Common myeloid progenitor, CD34-positive (primary cell): ENCODE data around the gene DCTD.

ENCODE experiments used
- CTCF ChIA-PET: fragments of 350-600 bp; sonication (Branson Sonifier 250); formaldehyde crosslinking; loops from one replicate; lab custom pipeline; 2021; ENCODE audit warnings: antibody characterized with exemption; lab: Charles Lee
- POLR2A ChIA-PET: fragments of 350-600 bp; sonication (Branson Sonifier 250); formaldehyde crosslinking; loops from one replicate; lab custom pipeline; 2021; ENCODE audit warnings: antibody characterized with exemption; lab: Charles Lee
- DNase-seq, 3 donors: peaks; one replicate each; pipeline versions ENCODE4 v3.0.0 to v3.0.0-alpha.2; 2013
- H3K27ac ChIP-seq, 2 experiments: 1 replicate in 1 of 2; 2 replicates in 1 of 2; pipeline ENCODE4 v1.7.0; 2013; ENCODE audit warnings: inconsistent platforms in 2 of 2, low read length in 2 of 2, mild to moderate bottlenecking in 2 of 2, low read depth in 1 of 2, moderate library complexity in 1 of 2; ENCODE audit not compliant: severe bottlenecking in 2 of 2, insufficient read depth in 1 of 2, poor library complexity in 1 of 2
- H3K27me3 ChIP-seq, 5 experiments: replicated peaks in 2 of 5; 1 replicate in 3 of 5; 2 replicates in 2 of 5; pipeline versions ENCODE4 v1.6.1 to v1.7.0; 2013; ENCODE audit warnings: low read length in 4 of 5, mild to moderate bottlenecking in 2 of 5, moderate library complexity in 2 of 5, inconsistent platforms in 1 of 5; ENCODE audit not compliant: insufficient read depth in 5 of 5, control insufficient read depth in 4 of 5
- H3K36me3 ChIP-seq, 4 experiments: 1 replicate in 2 of 4; 2 replicates in 2 of 4; pipeline versions ENCODE4 v1.6.1 to v1.7.0; 2013; ENCODE audit warnings: low read length in 3 of 4, control low read depth in 1 of 4, mild to moderate bottlenecking in 1 of 4; ENCODE audit not compliant: control insufficient read depth in 4 of 4, insufficient read depth in 4 of 4
- H3K4me1 ChIP-seq, 4 experiments: 1 replicate in 3 of 4; 2 replicates in 1 of 4; pipeline versions ENCODE4 v1.6.1 to v1.7.1; 2013; ENCODE audit warnings: low read length in 3 of 4, mild to moderate bottlenecking in 3 of 4, control low read depth in 1 of 4, inconsistent platforms in 1 of 4, moderate library complexity in 1 of 4; ENCODE audit not compliant: control insufficient read depth in 4 of 4, insufficient read depth in 4 of 4; ENCODE audit errors: control extremely low read depth in 1 of 4
- H3K4me3 ChIP-seq, 7 experiments: 1 replicate in 4 of 7; 2 replicates in 3 of 7; pipeline versions ENCODE4 v1.5.1 to v1.7.0; 2013; ENCODE audit warnings: mild to moderate bottlenecking in 7 of 7, low read length in 6 of 7, moderate library complexity in 6 of 7, inconsistent platforms in 2 of 7, low read depth in 2 of 7, control low read depth in 1 of 7; ENCODE audit not compliant: insufficient read depth in 4 of 7, control insufficient read depth in 1 of 7; ENCODE audit errors: extremely low read depth in 1 of 7
- H3K9me3 ChIP-seq, 5 experiments: 1 replicate in 4 of 5; 2 replicates in 1 of 5; pipeline versions ENCODE4 v1.6.1 to v1.7.1; 2013; ENCODE audit warnings: low read length in 4 of 5, mild to moderate bottlenecking in 2 of 5, inconsistent platforms in 1 of 5, low read depth in 1 of 5, moderate library complexity in 1 of 5; ENCODE audit not compliant: control insufficient read depth in 4 of 5, insufficient read depth in 2 of 5; ENCODE audit errors: control extremely low read depth in 1 of 5
- WGBS: methylation state at CpG from one replicate; pipeline ENCODE4 v1.1.5; 2013; ENCODE audit not compliant: insufficient coverage; 5-methylcytosine and 5-hydroxymethylcytosine counted together

DCTD gene

DNA sequence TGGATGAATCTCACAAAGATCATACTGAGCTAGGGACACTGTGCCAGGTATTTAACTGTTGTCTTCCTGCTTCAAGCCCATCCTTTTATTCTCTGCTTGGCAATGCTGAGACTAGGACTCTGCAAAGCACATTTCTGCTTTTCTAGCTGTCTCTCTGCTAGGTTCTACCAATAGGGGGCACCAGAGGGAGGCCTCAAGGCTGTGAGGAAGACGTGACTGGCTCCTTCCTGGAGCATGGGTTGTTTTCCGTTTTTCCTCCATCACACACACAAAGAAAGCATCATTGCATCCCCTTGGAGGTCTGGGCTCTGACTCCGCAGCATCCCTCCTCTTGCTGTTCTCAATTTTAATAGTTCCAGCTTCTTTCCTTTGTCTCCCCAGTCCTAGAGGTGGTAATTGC lies 10.9 kb upstream of the DCTD start:
- H3K27ac ChIP-seq = no peak overlapping the region
- ChIA-PET POLR2A (no interaction called here), CTCF (interaction anchor here (0.7 to 1.5 kb wide), 6 partner anchors 9 to 334 kb away, joined by 3 to 5 read pairs (median 4); no protein-coding TSS in a partner anchor)

DNA sequence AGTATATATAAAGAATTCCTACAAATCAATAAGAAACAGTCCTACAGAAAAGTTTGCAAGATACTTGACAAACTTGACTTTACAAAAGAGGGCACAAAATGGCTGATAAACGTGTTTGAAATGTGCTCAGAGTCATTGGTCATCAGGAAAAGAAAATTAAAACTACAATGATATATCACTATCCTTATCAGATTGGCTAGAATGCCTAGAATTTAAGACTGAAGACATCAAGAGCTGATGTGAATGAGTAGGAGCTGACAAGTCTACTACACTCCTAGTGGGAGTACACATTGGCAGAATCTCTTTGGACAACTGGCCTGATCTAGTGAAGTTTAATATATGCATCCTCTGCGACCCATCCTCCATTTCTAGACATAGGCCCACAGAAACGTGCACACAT lies 10.3 kb upstream of the DCTD start:
- no peak for DNase-seq
- WGBS = 100% methylated on average over 2 of the region's 3 CpGs
- Histone ChIP-seq H3K4me1 (peaks cover 0 to 2% (median 0%) of the 10 kb centered on the region in 4 experiments), H3K9me3 (no peaks in the 10 kb centered on the region), H3K27ac (no peak overlapping the region), H3K4me3 (no peak overlapping the region), H3K27me3 (no peaks in the 10 kb centered on the region), H3K36me3 (no peaks in the 10 kb centered on the region)
- ChIA-PET CTCF (interaction anchor here (0.7 to 1.5 kb wide), 7 partner anchors 9 to 478 kb away, joined by 3 to 5 read pairs (median 4); no protein-coding TSS in a partner anchor), POLR2A (no interaction called here)

More for the DNA sequence above, 10.9 kb upstream of the DCTD start:
- peaks cover 0 to 2% (median 0%) of the 10 kb centered on the region in 4 experiments for H3K4me1 ChIP-seq
- DNase-seq = no peak
- H3K4me3 ChIP-seq = no peak overlapping the region
- no peaks in the 10 kb centered on the region for H3K27me3 ChIP-seq
- H3K36me3 ChIP-seq = no peaks in the 10 kb centered on the region
- 73% methylated on average over 3 of the region's 3 CpGs for WGBS
- no peaks in the 10 kb centered on the region for H3K9me3 ChIP-seq

DNA sequence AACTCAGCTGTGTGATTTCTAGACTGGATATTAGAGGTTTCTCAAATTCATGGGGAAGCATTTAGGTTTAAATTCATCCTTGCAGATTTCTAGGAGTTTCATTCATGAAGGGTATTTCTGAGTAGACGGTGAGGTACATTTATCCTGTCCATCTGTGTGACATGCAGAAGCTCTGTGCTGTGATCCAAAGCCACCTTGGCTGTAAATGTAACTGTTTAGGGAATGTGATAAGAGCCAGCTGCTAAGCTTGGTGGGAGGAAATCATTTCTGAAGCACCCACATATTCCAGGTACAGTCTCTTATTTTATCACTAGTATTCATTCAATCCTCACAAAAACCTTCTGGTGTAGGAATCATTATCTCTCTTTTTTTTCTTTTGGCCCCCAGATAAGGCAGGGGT lies 8.7 kb upstream of the DCTD start:
- CTCF ChIA-PET = interaction anchor here (0.7 to 4.2 kb wide), 17 partner anchors 11 to 472 kb away, joined by 3 to 27 read pairs (median 5); no protein-coding TSS in a partner anchor
- Histone ChIP-seq H3K4me3 (no peak overlapping the region), H3K36me3 (no peaks in the 10 kb centered on the region), H3K27me3 (no peaks in the 10 kb centered on the region), H3K4me1 (peaks cover 0 to 2% (median 0%) of the 10 kb centered on the region in 4 experiments), H3K27ac (no peak overlapping the region), H3K9me3 (no peaks in the 10 kb centered on the region)
- POLR2A ChIA-PET = no interaction called here
- DNase-seq = no peak
- 100% methylated on average over 1 of the region's 1 CpG for WGBS

DNA sequence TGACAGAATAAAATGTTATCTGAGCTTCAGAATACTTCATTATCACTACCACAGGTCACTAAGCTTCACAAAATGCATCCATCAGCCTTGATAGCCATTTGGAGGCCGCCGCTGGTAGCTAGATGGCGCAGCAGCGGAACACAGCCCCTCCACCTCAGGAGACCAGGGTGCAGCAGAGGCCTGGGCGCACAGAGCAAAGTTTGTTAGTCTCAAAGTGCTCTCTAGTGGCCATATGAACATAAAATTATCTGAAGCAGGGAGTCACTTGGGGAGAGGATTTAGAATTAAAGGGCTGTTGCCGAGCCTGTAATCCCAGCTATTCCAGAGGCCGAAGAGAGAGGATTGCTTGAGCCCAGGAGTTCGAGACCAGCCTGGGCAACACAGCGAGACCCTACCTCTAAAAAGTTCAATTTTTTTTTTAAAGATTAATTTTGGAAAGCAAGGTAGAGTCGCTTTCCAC lies 8.1 kb upstream of the DCTD start:
- no peak overlapping the region for H3K27ac ChIP-seq
- ChIA-PET POLR2A (no interaction called here), CTCF (interaction anchor here (0.6 to 4.2 kb wide), 25 partner anchors 10 to 1833 kb away, joined by 3 to 27 read pairs (median 4); no protein-coding TSS in a partner anchor)
- H3K9me3 ChIP-seq = no peaks in the 10 kb centered on the region
- H3K36me3 ChIP-seq = no peaks in the 10 kb centered on the region
- H3K4me1 ChIP-seq = peaks cover 0 to 2% (median 0%) of the 10 kb centered on the region in 4 experiments
- no peaks in the 10 kb centered on the region for H3K27me3 ChIP-seq
- 34% methylated on average over 8 of the region's 10 CpGs for WGBS
- peak; percentile 83 to 87 (median 85) for DNase-seq
- no peak overlapping the region for H3K4me3 ChIP-seq

DNA sequence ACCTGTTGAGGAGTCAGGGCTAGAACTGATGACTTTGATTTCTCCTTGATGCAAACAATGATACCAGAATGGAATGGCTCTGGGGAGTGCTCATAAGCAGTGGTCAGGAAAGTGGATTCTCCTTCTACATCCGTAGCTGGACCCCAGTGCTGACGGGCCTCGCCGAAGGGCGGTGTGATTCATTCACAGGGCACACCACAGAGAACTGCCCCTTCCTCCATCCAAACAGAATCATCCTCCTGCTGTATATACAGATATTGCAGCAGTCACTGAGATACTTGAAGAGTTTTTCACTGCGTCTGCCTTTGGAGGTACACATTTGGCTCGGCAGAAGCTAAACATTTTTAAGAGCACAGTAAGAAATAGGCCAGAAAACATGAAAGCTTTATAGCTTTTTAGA lies 7.3 kb upstream of the DCTD start:
- H3K9me3 ChIP-seq = no peaks in the 10 kb centered on the region
- DNase-seq = no peak
- no peaks in the 10 kb centered on the region for H3K27me3 ChIP-seq
- H3K36me3 ChIP-seq = no peaks in the 10 kb centered on the region
- no peak overlapping the region for H3K27ac ChIP-seq
- ChIA-PET CTCF (interaction anchor here (0.6 to 4.2 kb wide), 20 partner anchors 9 to 1833 kb away, joined by 3 to 27 read pairs (median 4); no protein-coding TSS in a partner anchor), POLR2A (no interaction called here)
- H3K4me1 ChIP-seq = peaks cover 1 to 6% (median 3%) of the 10 kb centered on the region in 4 experiments
- WGBS = 100% methylated on average over 7 of the region's 7 CpGs
- H3K4me3 ChIP-seq = no peak overlapping the region

DNA sequence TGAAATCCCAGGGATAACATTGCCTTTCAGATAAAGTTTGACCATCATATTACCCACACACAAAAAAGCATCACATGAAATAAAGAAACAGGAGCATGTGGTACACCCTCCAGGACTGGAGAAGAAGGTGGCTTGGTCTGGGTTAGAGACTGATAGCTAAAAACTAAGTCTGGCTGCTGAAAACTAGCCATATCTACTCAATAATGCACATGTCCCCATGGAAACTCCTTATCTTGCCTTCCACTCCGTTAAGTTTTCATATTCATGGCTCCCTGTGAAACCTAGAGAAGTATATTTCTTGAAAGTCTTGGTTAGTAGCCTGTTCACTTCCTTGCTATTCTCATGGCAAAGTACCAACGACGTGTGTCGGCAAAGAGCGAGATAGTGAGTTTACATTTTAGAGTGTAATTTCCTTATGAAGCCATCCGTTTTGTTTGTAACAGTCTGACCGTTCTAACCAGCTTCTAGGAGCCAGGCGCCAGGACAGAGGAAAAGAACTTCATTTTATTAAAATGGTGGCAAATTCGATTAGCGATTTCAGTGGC lies 6.7 kb upstream of the DCTD start:
- 94% methylated on average over 7 of the region's 10 CpGs for WGBS
- Histone ChIP-seq H3K36me3 (no peaks in the 10 kb centered on the region), H3K9me3 (no peaks in the 10 kb centered on the region), H3K27me3 (no peaks in the 10 kb centered on the region), H3K4me3 (no peak overlapping the region), H3K27ac (no peak overlapping the region), H3K4me1 (peaks cover 7 to 13% (median 9%) of the 10 kb centered on the region in 4 experiments)
- CTCF ChIA-PET = interaction anchor here (1.5 to 4.2 kb wide), 5 partner anchors 9 to 446 kb away, joined by 4 to 27 read pairs (median 10); no protein-coding TSS in a partner anchor
- DNase-seq = no peak
- POLR2A ChIA-PET = interaction anchor here (0.6 kb wide), 1 partner anchor 31 kb away, joined by 3 read pairs; no protein-coding TSS in a partner anchor

DNA sequence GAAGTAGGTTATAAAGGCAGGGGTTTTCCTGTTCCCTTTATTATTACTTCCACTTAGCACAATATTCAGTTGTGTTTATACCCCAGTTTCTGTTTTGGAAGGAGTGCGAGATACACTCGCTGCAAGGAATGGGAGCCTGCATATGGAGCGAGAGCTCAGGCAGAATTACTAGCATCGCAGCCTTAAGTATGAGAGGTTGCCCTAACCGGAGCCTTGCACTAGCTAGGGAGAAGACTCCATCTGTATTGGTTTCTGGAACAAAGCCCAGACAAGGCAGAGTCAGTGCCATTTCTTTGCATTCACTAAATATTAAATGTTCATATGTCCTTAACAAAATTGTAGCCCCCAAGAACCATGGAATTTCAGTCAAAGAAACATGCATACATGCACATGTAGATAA lies 6.2 kb upstream of the DCTD start:
- Histone ChIP-seq H3K4me1 (peaks cover 12 to 18% (median 14%) of the 10 kb centered on the region in 4 experiments), H3K4me3 (no peak overlapping the region), H3K27ac (no peak overlapping the region), H3K27me3 (no peaks in the 10 kb centered on the region), H3K9me3 (no peaks in the 10 kb centered on the region), H3K36me3 (no peaks in the 10 kb centered on the region)
- ChIA-PET POLR2A (interaction anchor here (0.6 kb wide), 1 partner anchor 30 kb away, joined by 3 read pairs; no protein-coding TSS in a partner anchor), CTCF (interaction anchor here (2.4 to 4.2 kb wide), 3 partner anchors 13 to 326 kb away, joined by 10 to 27 read pairs (median 12); no protein-coding TSS in a partner anchor)
- 82% methylated on average over 5 of the region's 5 CpGs for WGBS
- no peak for DNase-seq
